SU-DHL-6 (cell line): ENCODE data around the gene ATRN.

ENCODE experiments used
- H2AFZ ChIP-seq: fragments of 200-600 bp; sonication (generic); 2 replicates; pipeline ENCODE4 v1.6.1; 2014; ENCODE audit warnings: low read depth, mild to moderate bottlenecking, moderate library complexity, mixed read lengths, antibody characterized with exemption, low read length; ENCODE audit not compliant: severe bottlenecking
- H3F3A ChIP-seq: fragments of 200-600 bp; shearing (Covaris generic); 2 replicates; pipeline ENCODE4 v1.6.0; 2016; ENCODE audit warnings: antibody characterized with exemption, mild to moderate bottlenecking; ENCODE audit not compliant: insufficient read depth
- H3K27ac ChIP-seq: fragments of 200-600 bp; sonication (generic); 2 replicates; pipeline ENCODE4 v1.5.1; 2016; ENCODE audit warnings: low read depth, mild to moderate bottlenecking, low read length, moderate library complexity, mixed read lengths
- H3K27me3 ChIP-seq: fragments of 200-600 bp; sonication (generic), shearing (Covaris generic); 2 replicates; pipeline ENCODE4 v1.6.0; 2014; ENCODE audit warnings: mild to moderate bottlenecking, low read length
- H3K36me3 ChIP-seq: fragments of 200-600 bp; sonication (generic); 2 replicates; pipeline ENCODE4 v1.6.1; 2014; ENCODE audit warnings: mild to moderate bottlenecking, low read length, mixed read lengths
- H3K4me2 ChIP-seq: fragments of 300-600, 200-600 bp; shearing (Covaris generic), sonication (generic); 2 replicates; pipeline ENCODE4 v1.6.0; 2014; ENCODE audit warnings: low read length, low read depth, mild to moderate bottlenecking; ENCODE audit not compliant: poor library complexity, severe bottlenecking
- H3K4me3 ChIP-seq: fragments of 200-600 bp; sonication (generic); 2 replicates; pipeline ENCODE4 v1.5.1; 2014; ENCODE audit warnings: antibody characterized with exemption, low read length, mild to moderate bottlenecking, mixed read lengths; ENCODE audit not compliant: insufficient read depth, poor library complexity, severe bottlenecking
- H3K79me2 ChIP-seq: fragments of 200-600 bp; sonication (generic); 2 replicates; pipeline ENCODE4 v1.6.1; 2014; ENCODE audit warnings: mild to moderate bottlenecking, low read length, moderate library complexity; ENCODE audit not compliant: insufficient read depth
- H3K9ac ChIP-seq: fragments of 200-600 bp; sonication (generic); 2 replicates; pipeline ENCODE4 v1.7.0; 2014; ENCODE audit warnings: mild to moderate bottlenecking, low read length
- H3K9me2 ChIP-seq: fragments of 200-600 bp; sonication (generic); replicated peaks from 2 replicates; pipeline ENCODE4 v1.6.1; 2014; ENCODE audit warnings: low read length; ENCODE audit not compliant: insufficient read depth
- H3K9me3 ChIP-seq: fragments of 200-600 bp; sonication (generic); 2 replicates; pipeline ENCODE4 v1.6.1; 2014; ENCODE audit warnings: low read length, mixed read lengths; ENCODE audit not compliant: insufficient read depth
- H4K20me1 ChIP-seq: fragments of 200-600 bp; sonication (generic); 2 replicates; pipeline ENCODE4 v1.6.1; 2014; ENCODE audit warnings: low read depth, mild to moderate bottlenecking, antibody characterized with exemption, low read length, moderate library complexity, mixed read lengths
- EZH2phosphoT487 ChIP-seq: fragments of 200-600 bp; sonication (generic), shearing (Covaris generic); conservative IDR thresholded peaks from 2 replicates; pipeline ENCODE4 v1.6.1; 2018; ENCODE audit warnings: mild to moderate bottlenecking, antibody characterized with exemption, low read length, moderate library complexity, mixed read lengths
- TF ChIP-seq, protein P1 (sequence below): fragments of 200-600 bp; sonication (generic); IDR thresholded peaks from one replicate; pipeline ENCODE4 v1.5.1; 2017; ENCODE audit warnings: antibody characterized with exemption, mild to moderate bottlenecking, low read length, moderate library complexity; ENCODE audit not compliant: insufficient read depth, poor library complexity, severe bottlenecking

The ATRN gene

DNA sequence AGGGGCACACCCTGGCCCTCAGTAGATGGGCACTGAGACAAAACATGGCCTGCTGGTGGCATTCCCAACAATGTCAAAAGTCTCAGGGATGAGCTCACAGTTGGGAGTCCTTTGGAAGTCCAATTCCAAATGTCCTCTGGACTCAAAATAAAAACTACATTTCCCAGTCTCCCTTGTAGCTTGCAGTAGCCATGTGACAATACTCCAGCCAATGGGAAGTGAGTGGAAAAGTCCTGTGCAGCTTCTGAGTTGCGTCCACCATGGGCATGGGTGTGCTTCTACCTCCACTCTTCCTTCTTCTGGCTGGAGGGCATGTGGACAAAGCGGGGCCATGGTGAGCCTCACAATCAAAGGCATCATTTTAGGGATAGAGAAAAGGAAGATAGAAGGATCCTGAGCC, 216.8 kb downstream of the ATRN start:
- Histone ChIP-seq H3K9me3 (no peaks in the 10 kb centered on the region), H3F3A (no peaks in the 10 kb centered on the region), H3K79me2 (no peaks in the 10 kb centered on the region), H4K20me1 (no peaks in the 10 kb centered on the region), H3K9ac (no peak overlapping the region), H3K27me3 (no peaks in the 10 kb centered on the region), H3K27ac (no peak overlapping the region), H2AFZ (no peak overlapping the region), H3K9me2 (no peaks in the 10 kb centered on the region), H3K36me3 (no peaks in the 10 kb centered on the region), H3K4me3 (no peak overlapping the region), H3K4me2 (no peak overlapping the region)
- TF ChIP-seq, protein P1, sequence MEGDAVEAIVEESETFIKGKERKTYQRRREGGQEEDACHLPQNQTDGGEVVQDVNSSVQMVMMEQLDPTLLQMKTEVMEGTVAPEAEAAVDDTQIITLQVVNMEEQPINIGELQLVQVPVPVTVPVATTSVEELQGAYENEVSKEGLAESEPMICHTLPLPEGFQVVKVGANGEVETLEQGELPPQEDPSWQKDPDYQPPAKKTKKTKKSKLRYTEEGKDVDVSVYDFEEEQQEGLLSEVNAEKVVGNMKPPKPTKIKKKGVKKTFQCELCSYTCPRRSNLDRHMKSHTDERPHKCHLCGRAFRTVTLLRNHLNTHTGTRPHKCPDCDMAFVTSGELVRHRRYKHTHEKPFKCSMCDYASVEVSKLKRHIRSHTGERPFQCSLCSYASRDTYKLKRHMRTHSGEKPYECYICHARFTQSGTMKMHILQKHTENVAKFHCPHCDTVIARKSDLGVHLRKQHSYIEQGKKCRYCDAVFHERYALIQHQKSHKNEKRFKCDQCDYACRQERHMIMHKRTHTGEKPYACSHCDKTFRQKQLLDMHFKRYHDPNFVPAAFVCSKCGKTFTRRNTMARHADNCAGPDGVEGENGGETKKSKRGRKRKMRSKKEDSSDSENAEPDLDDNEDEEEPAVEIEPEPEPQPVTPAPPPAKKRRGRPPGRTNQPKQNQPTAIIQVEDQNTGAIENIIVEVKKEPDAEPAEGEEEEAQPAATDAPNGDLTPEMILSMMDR: no peak
- no peak for TF ChIP-seq EZH2phosphoT487

DNA sequence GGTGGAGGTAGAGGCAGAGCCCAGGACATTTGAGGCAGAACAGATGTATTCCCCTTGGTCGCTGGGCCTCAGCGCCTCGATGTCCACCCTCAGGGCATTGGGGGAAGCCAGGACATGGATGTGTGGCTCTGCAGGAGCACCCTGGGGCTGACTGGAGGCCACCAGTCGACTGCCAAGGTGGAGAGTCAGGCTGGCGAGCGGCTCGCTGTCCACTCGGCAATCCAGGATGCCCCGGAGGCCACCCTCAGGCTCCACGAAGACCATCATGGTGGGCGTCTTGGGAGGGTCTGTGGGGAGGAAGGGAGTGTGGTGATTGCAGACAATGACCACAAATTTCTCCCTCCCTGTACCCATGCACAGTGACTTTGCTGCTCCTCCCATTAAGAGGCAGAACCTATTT, 219.2 kb downstream of the ATRN start:
- no peaks in the 10 kb centered on the region for H3K79me2 ChIP-seq
- no peak overlapping the region for H3K27ac ChIP-seq
- no peak overlapping the region for H3K4me3 ChIP-seq
- H3F3A ChIP-seq: no peaks in the 10 kb centered on the region
- no peaks in the 10 kb centered on the region for H3K9me3 ChIP-seq
- H3K9ac ChIP-seq: no peak overlapping the region
- no peaks in the 10 kb centered on the region for H3K36me3 ChIP-seq
- H3K27me3 ChIP-seq: no peaks in the 10 kb centered on the region
- H3K4me2 ChIP-seq: no peak overlapping the region
- H3K9me2 ChIP-seq: no peaks in the 10 kb centered on the region
- no peaks in the 10 kb centered on the region for H4K20me1 ChIP-seq
- H2AFZ ChIP-seq: no peak overlapping the region
- TF ChIP-seq, protein P1: no peak
- no peak for TF ChIP-seq EZH2phosphoT487

DNA sequence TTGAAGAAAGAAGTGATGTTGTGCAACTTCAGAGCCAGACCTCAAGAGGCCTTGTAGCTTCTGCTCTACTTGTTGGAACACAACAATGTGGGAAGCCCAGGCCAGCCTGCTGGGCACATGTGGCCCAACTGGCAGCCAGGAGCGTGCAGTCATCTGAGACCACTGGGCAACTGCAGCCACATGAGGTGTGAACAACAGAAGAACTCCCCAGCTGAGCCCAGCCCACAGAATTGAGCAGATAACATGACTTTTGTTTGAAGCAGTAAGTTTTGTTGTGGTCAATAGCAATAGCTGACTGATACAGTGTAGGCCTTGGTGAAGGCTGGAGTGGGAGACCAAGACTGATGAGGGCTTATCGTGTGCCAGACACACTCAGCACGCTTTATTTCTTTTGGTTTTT, 219.6 kb downstream of the ATRN start:
- Histone ChIP-seq H2AFZ (no peak overlapping the region), H3K36me3 (no peaks in the 10 kb centered on the region), H3K27me3 (no peaks in the 10 kb centered on the region), H3F3A (no peaks in the 10 kb centered on the region), H3K4me2 (no peak overlapping the region), H3K4me3 (no peak overlapping the region), H3K9ac (no peak overlapping the region), H3K9me3 (no peaks in the 10 kb centered on the region), H3K79me2 (no peaks in the 10 kb centered on the region), H3K9me2 (no peaks in the 10 kb centered on the region), H3K27ac (no peak overlapping the region), H4K20me1 (no peaks in the 10 kb centered on the region)
- TF ChIP-seq EZH2phosphoT487: no peak
- TF ChIP-seq, protein P1: no peak

DNA sequence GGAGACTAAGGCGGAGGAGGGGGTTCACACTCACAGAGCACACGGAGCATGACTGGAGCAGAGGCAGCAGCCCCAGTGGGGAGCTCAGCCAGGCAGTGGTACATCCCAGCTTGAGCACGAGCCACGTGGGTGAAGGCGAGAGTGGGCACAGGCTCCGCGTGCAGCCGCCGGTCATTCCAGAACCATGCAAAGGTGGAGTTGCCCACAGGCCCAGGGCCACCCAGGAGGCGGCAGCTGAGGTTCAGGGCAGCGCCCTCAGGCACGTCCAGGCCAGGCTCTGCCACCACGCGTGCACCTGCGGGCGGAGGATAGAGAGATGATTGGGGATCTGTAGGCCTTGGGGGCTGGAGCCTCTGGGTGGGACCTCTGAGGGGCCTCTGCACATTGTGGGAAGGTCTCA, 220.5 kb downstream of the ATRN start:
- Histone ChIP-seq H3K79me2 (no peaks in the 10 kb centered on the region), H3K9ac (no peak overlapping the region), H3F3A (no peaks in the 10 kb centered on the region), H3K9me3 (no peaks in the 10 kb centered on the region), H4K20me1 (no peaks in the 10 kb centered on the region), H3K4me2 (no peak overlapping the region), H2AFZ (no peak overlapping the region), H3K27me3 (no peaks in the 10 kb centered on the region), H3K27ac (no peak overlapping the region), H3K4me3 (no peak overlapping the region), H3K36me3 (no peaks in the 10 kb centered on the region), H3K9me2 (no peaks in the 10 kb centered on the region)
- TF ChIP-seq, protein P1: no peak
- no peak for TF ChIP-seq EZH2phosphoT487
